Measurements from ENCODE around the gene DSG2. TPM values are rescaled to one million over a fixed set of nuclear protein-coding genes. Genes with fewer than 3 reads are reported as not detected.

DSG2 gene
- polyA plus RNA-seq, 3 donors: not detected

DNA sequence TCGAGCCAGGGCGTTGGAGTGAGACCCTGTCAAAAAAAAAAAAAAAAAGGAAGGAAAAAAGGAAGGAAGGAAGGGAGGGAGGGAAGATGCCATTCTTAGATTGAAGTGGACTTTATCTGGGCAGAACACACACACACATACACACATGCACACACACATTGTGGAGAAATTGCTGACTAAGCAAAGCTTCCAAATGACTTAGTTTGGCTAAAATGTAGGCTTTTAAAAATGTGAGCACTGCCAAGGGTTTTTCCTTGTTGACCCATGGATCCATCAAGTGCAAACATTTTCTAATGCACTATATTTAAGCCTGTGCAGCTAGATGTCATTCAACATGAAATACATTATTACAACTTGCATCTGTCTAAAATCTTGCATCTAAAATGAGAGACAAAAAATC, 93.1 kb downstream of the DSG2 start:
- H3K27me3 Mint-ChIP-seq (ENCODE audit: low read depth in 3 of 3): no peaks in the 10 kb centered on the region

DNA sequence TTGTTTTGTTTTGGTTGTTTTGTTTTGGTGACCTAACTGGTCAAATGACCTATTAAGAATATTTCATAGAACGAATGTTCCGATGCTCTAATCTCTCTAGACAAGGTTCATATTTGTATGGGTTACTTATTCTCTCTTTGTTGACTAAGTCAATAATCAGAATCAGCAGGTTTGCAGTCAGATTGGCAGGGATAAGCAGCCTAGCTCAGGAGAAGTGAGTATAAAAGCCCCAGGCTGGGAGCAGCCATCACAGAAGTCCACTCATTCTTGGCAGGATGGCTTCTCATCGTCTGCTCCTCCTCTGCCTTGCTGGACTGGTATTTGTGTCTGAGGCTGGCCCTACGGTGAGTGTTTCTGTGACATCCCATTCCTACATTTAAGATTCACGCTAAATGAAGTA, 93.7 kb downstream of the DSG2 start, which contains the start of gene TTR:
Gene TTR, plus strand, starts transcription at position 250 of the 400 bp plus-strand sequence. Its CDS starts 26 bp downstream, at position 276.
- no peak within 1 kb of the TSS for H2AFZ ChIP-seq (ENCODE audit: insufficient read depth, low read depth, low read length, poor library complexity, severe bottlenecking)
- H3K4me3 ChIP-seq (replicated peaks in 1 of 3; ENCODE audit: low read depth in 2 of 3, low read length in 3 of 3): no peak within 1 kb of the TSS
- H3K79me2 ChIP-seq (ENCODE audit: insufficient read depth, low read length): no peaks in the 10 kb centered on the region
- DNase-seq: no peak
- TF ChIP-seq, protein P1, sequence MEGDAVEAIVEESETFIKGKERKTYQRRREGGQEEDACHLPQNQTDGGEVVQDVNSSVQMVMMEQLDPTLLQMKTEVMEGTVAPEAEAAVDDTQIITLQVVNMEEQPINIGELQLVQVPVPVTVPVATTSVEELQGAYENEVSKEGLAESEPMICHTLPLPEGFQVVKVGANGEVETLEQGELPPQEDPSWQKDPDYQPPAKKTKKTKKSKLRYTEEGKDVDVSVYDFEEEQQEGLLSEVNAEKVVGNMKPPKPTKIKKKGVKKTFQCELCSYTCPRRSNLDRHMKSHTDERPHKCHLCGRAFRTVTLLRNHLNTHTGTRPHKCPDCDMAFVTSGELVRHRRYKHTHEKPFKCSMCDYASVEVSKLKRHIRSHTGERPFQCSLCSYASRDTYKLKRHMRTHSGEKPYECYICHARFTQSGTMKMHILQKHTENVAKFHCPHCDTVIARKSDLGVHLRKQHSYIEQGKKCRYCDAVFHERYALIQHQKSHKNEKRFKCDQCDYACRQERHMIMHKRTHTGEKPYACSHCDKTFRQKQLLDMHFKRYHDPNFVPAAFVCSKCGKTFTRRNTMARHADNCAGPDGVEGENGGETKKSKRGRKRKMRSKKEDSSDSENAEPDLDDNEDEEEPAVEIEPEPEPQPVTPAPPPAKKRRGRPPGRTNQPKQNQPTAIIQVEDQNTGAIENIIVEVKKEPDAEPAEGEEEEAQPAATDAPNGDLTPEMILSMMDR (IDR thresholded peaks at IDR 0.05): no peak
- H3K36me3 ChIP-seq (replicated peaks in 1 of 2; ENCODE audit: control insufficient read depth in 1 of 2, insufficient read depth in 2 of 2, low read length in 2 of 2): no peaks in the 10 kb centered on the region
- Mint-ChIP-seq H3K36me3 (no peaks in the 10 kb centered on the region), H3K27me3 (ENCODE audit: low read depth in 3 of 3) (no peaks in the 10 kb centered on the region), H3K4me3 (no peak within 1 kb of the TSS), H3K9me3 (peaks cover 0 to 7% (median 2%) of the 10 kb centered on the region in 7 donors), H3K27ac (no peak within 1 kb of the TSS), H3K4me1 (no peaks in the 10 kb centered on the region)
- no CpG with 5 or more reads among the region's 5 CpGs for WGBS (ENCODE audit: insufficient coverage)
- H3K27ac ChIP-seq (ENCODE audit: low read depth in 1 of 2, low read length in 2 of 2): no peak within 1 kb of the TSS
- intact Hi-C loops (cut with micrococcal nuclease): no loop called here
- H4K20me1 ChIP-seq (ENCODE audit: insufficient read depth, low read length): no peaks in the 10 kb centered on the region
- no peaks in the 10 kb centered on the region for H3K4me1 ChIP-seq (ENCODE audit: control insufficient read depth in 1 of 2, insufficient read depth in 2 of 2, low read length in 2 of 2)
- no peak within 1 kb of the TSS for H3K9ac ChIP-seq (ENCODE audit: insufficient read depth, low read length, poor library complexity, severe bottlenecking)
- H3K27me3 ChIP-seq (ENCODE audit: control insufficient read depth in 2 of 2, insufficient read depth in 2 of 2, low read length in 2 of 2): no peaks in the 10 kb centered on the region
- H3K4me2 ChIP-seq (replicated peaks; ENCODE audit: extremely low read depth, low read length, poor library complexity, severe bottlenecking): no peak within 1 kb of the TSS
- H3K9me3 ChIP-seq (replicated peaks in 1 of 2; ENCODE audit: control insufficient read depth in 1 of 2, insufficient read depth in 1 of 2, low read length in 2 of 2): no peaks in the 10 kb centered on the region

More for the DNA sequence above, 93.1 kb downstream of the DSG2 start:
- TF ChIP-seq, protein P1 (IDR thresholded peaks at IDR 0.05): no peak
- Histone ChIP-seq H3K4me1 (ENCODE audit: control insufficient read depth in 1 of 2, insufficient read depth in 2 of 2, low read length in 2 of 2) (no peaks in the 10 kb centered on the region), H3K4me2 (replicated peaks; ENCODE audit: extremely low read depth, low read length, poor library complexity, severe bottlenecking) (no peak overlapping the region), H2AFZ (ENCODE audit: insufficient read depth, low read depth, low read length, poor library complexity, severe bottlenecking) (no peak overlapping the region), H3K36me3 (replicated peaks in 1 of 2; ENCODE audit: control insufficient read depth in 1 of 2, insufficient read depth in 2 of 2, low read length in 2 of 2) (no peaks in the 10 kb centered on the region), H3K27ac (ENCODE audit: low read depth in 1 of 2, low read length in 2 of 2) (no peak overlapping the region), H3K4me3 (replicated peaks in 1 of 3; ENCODE audit: low read depth in 2 of 3, low read length in 3 of 3) (no peak overlapping the region), H3K27me3 (ENCODE audit: control insufficient read depth in 2 of 2, insufficient read depth in 2 of 2, low read length in 2 of 2) (no peaks in the 10 kb centered on the region), H3K79me2 (ENCODE audit: insufficient read depth, low read length) (no peaks in the 10 kb centered on the region), H3K9ac (ENCODE audit: insufficient read depth, low read length, poor library complexity, severe bottlenecking) (no peak overlapping the region), H3K9me3 (replicated peaks in 1 of 2; ENCODE audit: control insufficient read depth in 1 of 2, insufficient read depth in 1 of 2, low read length in 2 of 2) (no peaks in the 10 kb centered on the region), H4K20me1 (ENCODE audit: insufficient read depth, low read length) (no peaks in the 10 kb centered on the region)
- no peak for DNase-seq
- no peaks in the 10 kb centered on the region for H3K4me1 Mint-ChIP-seq
- H3K4me3 Mint-ChIP-seq: no peak overlapping the region
- WGBS (ENCODE audit: insufficient coverage): 83% methylated on average over 1 of the region's 2 CpGs
- H3K9me3 Mint-ChIP-seq: peaks cover 0 to 7% (median 2%) of the 10 kb centered on the region in 7 donors
- intact Hi-C loops (cut with micrococcal nuclease): no loop called here
- no peak overlapping the region for H3K27ac Mint-ChIP-seq
- H3K36me3 Mint-ChIP-seq: no peaks in the 10 kb centered on the region

All from CD14-positive monocyte (primary cell).